ENCODE data around the gene PRPF8. TPM values are rescaled to one million over a fixed set of nuclear protein-coding genes. Genes with fewer than 3 reads are reported as not detected.

The PRPF8 gene
- total and polyA plus RNA-seq, 2 of the 13 experiments (the other 11 are each of a cell fraction or from before 2014, with no cell fraction given) = 112 to 179 TPM

GRCh38 chr17:1684378-1685189 is at the start of gene PRPF8 (continued):
- TF ChIP-seq, protein P1, sequence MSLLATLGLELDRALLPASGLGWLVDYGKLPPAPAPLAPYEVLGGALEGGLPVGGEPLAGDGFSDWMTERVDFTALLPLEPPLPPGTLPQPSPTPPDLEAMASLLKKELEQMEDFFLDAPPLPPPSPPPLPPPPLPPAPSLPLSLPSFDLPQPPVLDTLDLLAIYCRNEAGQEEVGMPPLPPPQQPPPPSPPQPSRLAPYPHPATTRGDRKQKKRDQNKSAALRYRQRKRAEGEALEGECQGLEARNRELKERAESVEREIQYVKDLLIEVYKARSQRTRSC (CRISPR knock-in tag; IDR thresholded peaks at IDR 0.05; ENCODE audit: low read depth) = 0 out of 2 replicates have a peak, but pooled peaks have one; percentile 80
- TF ChIP-seq MTF2 (CRISPR knock-in tag; IDR thresholded peaks at IDR 0.05; ENCODE audit: borderline replicate concordance) (peak; percentile 65; the same call in 1 of the 2 replicates), ZNF703 (CRISPR knock-in tag; IDR thresholded peaks at IDR 0.05; ENCODE audit: borderline replicate concordance) (0 out of 2 replicates have a peak, but pooled peaks have one; percentile 50), ZNF33A (CRISPR knock-in tag; IDR thresholded peaks at IDR 0.05; ENCODE audit: borderline replicate concordance) (no peak), ZFAT (CRISPR knock-in tag; conservative IDR thresholded peaks at IDR 0.05) (no peak), ZNF724P (CRISPR knock-in tag; IDR thresholded peaks at IDR 0.05; ENCODE audit: borderline replicate concordance) (no peak), ZNF775 (CRISPR knock-in tag; IDR thresholded peaks at IDR 0.05; ENCODE audit: borderline replicate concordance) (no peak), GPN1 (CRISPR knock-in tag; IDR thresholded peaks at IDR 0.05; ENCODE audit: borderline replicate concordance) (no peak), MEF2D (CRISPR knock-in tag; IDR thresholded peaks at IDR 0.05) (peak; percentile 53; the same call in 1 of the 2 replicates), PLRG1 (conservative IDR thresholded peaks at IDR 0.05) (no peak), JUND (CRISPR knock-in tag; IDR thresholded peaks at IDR 0.05) (no peak), TFE3 (CRISPR knock-in tag; IDR thresholded peaks at IDR 0.05) (peak; percentile 36; the same call in 1 of the 2 replicates), ZHX2 (IDR thresholded peaks at IDR 0.05; ENCODE audit: low read depth) (peak; percentile 93), ZHX2 (CRISPR knock-in tag; IDR thresholded peaks at IDR 0.05; ENCODE audit: borderline replicate concordance) (no peak), ERF (CRISPR knock-in tag; IDR thresholded peaks at IDR 0.05) (peak; percentile 87), HCFC1 (IDR thresholded peaks at IDR 0.05; ENCODE audit: low read depth, low read length) (no peak)
- TF ChIP-seq, protein P2, sequence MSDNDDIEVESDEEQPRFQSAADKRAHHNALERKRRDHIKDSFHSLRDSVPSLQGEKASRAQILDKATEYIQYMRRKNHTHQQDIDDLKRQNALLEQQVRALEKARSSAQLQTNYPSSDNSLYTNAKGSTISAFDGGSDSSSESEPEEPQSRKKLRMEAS (IDR thresholded peaks at IDR 0.05) = peak; percentile 72
- TF ChIP-seq, protein P3, sequence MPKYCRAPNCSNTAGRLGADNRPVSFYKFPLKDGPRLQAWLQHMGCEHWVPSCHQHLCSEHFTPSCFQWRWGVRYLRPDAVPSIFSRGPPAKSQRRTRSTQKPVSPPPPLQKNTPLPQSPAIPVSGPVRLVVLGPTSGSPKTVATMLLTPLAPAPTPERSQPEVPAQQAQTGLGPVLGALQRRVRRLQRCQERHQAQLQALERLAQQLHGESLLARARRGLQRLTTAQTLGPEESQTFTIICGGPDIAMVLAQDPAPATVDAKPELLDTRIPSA (CRISPR knock-in tag; IDR thresholded peaks at IDR 0.05; ENCODE audit: borderline replicate concordance) = no peak
